Epithelial cell of proximal tubule (primary cell): Measurements from ENCODE around the gene MED7. TPM values are rescaled to one million over a fixed set of nuclear protein-coding genes. Genes with fewer than 3 reads are reported as not detected.
"Not testable (repeated sequence)": the region's sequence is repeated elsewhere in the genome, so short reads cannot be mapped to it uniquely, and the experiment has no call there.

Experiments used
- DNase-seq: peaks from one replicate; pipeline ENCODE4 v3.0.0-alpha.2; 2011; ENCODE audit warnings: low read depth
- H3K4me3 ChIP-seq: 2 replicates; pipeline ENCODE4 v1.5.1; 2011; ENCODE audit warnings: low read depth, mild to moderate bottlenecking, low read length
- CTCF ChIP-seq: conservative IDR thresholded peaks from 2 replicates; pipeline ENCODE4 v1.5.1; 2012; ENCODE audit warnings: low read depth, mild to moderate bottlenecking, low read length
- total RNA-seq: library from RNA; depleted of rRNA; stranded (reverse); fragments of >200 nt; gene quantifications from 2 replicates; pipeline ENCODE4 v1.2.3, GENCODE V29; 2015

Gene MED7, protein sequence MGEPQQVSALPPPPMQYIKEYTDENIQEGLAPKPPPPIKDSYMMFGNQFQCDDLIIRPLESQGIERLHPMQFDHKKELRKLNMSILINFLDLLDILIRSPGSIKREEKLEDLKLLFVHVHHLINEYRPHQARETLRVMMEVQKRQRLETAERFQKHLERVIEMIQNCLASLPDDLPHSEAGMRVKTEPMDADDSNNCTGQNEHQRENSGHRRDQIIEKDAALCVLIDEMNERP
- 13.1 and 20.5 TPM in 2 replicates for total RNA-seq

DNA sequence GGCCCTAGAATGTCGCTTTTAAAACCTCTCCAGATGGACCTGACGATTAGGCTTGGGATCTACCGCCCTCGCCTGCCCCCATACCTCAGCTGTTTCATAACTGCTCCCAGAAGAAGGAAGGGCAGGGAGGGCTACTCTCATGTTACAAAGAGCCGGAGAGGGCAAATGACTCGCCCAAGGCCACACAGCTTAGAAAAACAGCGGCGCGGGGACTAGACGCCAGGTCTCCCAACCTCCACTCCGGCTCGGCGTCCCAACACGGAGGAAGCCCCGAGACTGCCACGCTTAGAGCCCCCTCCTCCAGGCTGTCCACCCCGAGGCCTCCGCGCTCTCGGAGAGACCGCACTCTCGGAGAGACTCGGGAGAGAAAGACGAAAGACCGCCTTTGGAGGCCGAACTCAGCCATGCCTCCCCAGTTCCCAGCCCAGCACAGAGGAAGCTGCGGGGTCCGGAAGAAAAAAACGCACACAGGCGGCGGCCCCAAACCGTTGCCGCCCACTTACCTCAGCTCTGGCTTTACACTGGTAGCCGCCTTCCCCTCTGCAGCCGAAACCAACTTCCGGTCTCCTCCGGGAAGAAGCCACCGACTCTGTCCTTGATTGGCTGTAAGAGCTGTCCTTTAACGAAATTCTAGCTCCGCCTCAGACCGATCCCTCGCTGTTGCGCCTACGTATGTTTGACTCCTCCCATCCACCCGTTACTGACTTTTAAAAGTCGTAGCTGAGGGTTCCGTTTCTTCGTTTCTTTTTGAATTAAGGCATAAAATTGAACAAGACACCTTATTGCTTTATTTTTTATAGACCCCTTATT, at the start of gene MED7:
TSS of gene MED7 (minus strand) at position 549 of the 810 bp plus-strand sequence. CDS start 3,434 bp downstream, outside the sequence.
- TF ChIP-seq CTCF, result no peak
- DNase-seq, result peak; percentile 97
- peak within 1 kb of the TSS; percentile 96 for H3K4me3 ChIP-seq

- DNase-seq, result no peak
- no peak overlapping the region for H3K4me3 ChIP-seq
- no peak for TF ChIP-seq CTCF
Observed at GRCh38 chr5:157189223-157189622, 46.6 kb upstream of the MED7 start.

GRCh38 chr5:157188270-157188669, 45.6 kb upstream of the MED7 start:
- no peak for DNase-seq
- no peak for TF ChIP-seq CTCF
- no peak overlapping the region for H3K4me3 ChIP-seq

DNA sequence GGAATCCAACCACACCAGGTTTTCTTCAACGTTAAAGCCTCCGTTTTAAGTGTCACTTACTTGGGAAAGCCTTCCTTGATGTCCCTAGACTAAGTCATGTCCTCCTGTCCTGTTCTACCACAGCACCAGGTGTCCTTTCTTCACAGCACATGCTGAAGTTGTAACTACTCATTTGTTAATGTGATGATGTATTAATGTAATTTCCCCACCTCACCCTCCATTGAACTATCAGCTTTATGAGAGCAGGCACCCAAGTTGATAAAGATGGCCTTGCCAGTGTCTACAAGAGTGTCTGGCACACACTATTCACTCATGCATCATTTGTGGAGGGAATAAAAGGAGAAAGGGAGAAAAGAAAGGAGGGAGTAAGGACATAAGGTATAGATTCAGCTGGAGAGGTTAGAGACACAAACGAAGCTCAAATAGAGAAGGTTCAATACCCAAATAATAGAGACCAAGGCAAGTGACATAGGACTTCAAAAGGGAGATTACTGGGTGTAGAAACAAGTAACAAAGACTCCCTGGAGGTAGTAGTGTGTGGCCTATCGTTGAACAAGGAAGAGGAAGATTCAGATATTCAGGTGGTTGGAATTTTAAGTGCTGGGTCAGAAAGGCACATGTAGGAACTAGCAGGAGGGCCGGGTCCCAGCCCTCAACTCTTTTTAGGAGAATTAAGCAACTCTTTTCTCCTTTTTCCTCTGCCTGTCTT, 44.5 kb upstream of the MED7 start:
- no peak overlapping the region for H3K4me3 ChIP-seq
- no peak for TF ChIP-seq CTCF
- no peak for DNase-seq

- no peak for DNase-seq
- TF ChIP-seq CTCF, result no peak
- H3K4me3 ChIP-seq, result no peak overlapping the region
Observed at GRCh38 chr5:157186309-157187045, 43.8 kb upstream of the MED7 start.

- not testable (repeated sequence) for DNase-seq, H3K4me3 ChIP-seq
Observed at GRCh38 chr5:157185122-157185521, 42.5 kb upstream of the MED7 start.

DNA sequence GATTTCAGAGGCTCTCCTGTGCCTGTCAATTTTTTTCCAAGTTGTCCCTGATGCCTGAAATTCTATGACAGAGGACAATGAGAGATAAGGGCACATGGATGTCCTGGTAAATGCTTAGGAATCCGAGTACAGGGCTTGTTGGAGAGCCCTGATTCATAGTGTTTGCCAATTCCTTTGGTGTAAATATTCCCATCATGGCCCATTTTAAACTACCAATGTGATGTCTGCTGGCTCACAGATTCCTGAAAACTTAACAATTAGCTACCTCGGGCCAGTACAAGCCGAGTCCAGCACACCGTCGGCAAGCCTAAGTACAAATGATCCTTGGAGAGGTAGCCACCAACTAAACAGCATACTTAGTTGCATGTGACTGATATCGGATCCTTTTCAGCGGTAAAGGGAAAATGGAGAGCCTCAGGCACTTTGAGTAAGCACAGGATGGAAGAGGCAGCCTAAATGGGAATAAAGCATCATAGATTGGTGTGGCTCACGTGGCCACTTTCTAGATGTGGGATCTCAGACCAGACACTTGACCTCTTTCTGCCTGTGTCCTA, 41.5 kb upstream of the MED7 start:
- no peak overlapping the region for H3K4me3 ChIP-seq
- TF ChIP-seq CTCF, result no peak
- DNase-seq, result no peak
